Kidney glomerular epithelial cell (primary cell): ENCODE results near the gene MOV10.
"Not testable (repeated sequence)": the region's sequence is repeated elsewhere in the genome, so short reads cannot be mapped to it uniquely, and the experiment has no call there.

Experiments
- DNase-seq: peaks from one replicate; lab custom pipeline; 2025; lab: John Stamatoyannopoulos, UW

Gene MOV10

DNA sequence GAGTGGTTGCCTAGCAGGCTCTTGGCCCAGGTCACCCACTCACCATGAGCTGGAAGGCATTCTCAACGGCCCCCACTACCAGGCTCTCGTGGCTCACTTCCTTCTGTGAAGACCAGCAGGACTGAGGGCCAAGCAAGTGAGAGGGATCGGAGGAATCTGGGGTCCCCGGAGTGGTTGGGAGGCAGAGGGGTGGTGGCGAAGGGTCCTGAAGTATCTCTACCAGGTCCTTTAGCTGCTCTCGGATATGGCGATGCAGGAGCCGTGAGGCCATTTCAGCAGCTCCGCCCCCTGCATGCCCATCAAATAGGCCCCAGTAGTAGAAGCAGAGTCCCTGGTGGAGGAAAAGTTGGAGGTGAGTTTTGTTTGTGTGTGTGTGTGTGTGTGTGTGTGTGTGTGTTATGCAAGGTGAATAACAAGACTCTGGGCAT lies 38.3 kb downstream of the MOV10 start:
- no peak for DNase-seq

DNA sequence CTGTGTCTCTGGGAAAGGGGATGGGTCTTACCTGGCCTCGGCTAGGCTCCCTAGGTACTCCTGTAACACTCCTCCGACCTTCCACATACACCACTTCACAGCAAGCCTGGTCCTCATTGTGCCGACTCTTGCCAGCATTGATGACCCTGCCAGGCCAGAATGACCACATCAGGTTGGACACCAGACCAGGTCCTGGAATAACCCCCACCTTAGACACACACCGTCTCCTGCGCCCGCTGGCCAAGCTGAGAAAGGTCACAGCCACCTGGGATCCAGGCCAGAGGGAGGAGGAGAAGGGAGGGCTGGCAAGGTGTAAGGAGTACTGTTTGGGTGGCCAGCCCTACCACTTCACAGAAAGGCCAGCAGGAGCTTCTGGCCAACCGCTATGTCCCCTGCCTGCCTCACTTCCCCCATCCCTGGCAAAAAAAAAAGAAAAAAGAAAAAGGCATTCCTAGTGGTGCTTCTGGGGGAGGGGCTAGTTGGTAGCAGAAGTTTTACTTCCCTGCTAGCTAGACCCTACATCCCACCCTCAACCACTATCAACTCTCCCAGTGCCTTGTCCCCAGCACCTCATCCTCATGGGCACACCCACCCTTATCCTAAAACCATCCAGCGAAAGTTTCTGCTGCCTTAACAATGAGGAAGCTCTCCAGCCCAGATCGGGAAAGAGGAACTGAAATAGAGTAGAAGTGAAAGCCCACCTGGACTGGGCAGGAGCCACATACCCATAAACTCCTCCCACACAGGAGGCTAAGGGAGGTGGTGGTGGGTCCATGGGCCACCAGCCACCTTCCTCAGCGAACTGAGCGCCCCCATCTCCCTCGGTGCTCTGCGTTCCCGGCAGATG lies 39.2 kb downstream of the MOV10 start:
- no peak for DNase-seq

DNA sequence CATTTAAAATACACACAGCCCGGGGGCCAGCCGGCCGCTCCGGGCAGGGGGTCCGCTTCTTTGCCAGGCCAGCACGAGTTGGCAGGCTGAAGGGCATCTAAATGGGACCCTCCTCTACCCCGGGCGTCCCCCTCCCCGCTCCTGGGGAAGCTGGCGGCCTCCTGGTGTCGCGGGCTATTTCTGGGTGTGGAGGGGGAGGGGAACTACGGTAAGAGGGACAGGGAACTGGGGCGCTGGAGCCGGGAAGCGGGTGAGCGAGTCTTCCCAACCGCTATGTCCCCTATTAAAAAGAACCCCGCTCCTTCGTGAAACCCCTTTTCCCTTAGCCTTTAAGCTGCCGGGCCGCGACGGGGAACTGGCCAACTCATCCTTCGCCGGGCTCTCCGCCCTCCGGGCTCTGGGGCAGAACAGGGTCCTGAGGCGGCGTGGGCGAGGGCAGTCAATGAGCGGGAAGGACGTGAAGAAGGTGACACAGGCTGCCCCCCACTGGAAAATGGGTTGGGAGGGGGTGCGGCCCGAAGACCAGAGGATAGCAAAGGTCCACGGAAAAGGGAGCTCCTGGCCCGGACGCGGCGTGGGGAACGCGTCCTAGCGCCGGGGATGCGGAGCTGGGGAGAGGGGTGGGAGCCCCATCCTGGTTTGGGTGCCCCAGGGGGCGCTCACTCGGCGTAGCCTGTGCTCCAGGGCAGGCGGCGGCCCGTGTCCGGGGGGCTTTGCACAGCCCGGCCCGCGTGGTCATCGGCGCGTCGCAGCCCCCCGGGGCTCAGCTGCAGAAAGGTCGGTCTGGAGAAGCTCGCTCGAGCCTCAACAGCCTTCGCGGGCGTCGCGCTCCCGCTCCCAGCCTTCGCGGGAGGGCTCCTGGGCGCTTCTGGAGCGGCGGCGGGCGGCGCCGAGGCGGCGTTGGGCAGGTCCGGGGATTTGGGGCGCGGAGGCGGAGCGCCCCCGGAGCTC lies 40.1 kb downstream of the MOV10 start:
- no peak for DNase-seq

DNA sequence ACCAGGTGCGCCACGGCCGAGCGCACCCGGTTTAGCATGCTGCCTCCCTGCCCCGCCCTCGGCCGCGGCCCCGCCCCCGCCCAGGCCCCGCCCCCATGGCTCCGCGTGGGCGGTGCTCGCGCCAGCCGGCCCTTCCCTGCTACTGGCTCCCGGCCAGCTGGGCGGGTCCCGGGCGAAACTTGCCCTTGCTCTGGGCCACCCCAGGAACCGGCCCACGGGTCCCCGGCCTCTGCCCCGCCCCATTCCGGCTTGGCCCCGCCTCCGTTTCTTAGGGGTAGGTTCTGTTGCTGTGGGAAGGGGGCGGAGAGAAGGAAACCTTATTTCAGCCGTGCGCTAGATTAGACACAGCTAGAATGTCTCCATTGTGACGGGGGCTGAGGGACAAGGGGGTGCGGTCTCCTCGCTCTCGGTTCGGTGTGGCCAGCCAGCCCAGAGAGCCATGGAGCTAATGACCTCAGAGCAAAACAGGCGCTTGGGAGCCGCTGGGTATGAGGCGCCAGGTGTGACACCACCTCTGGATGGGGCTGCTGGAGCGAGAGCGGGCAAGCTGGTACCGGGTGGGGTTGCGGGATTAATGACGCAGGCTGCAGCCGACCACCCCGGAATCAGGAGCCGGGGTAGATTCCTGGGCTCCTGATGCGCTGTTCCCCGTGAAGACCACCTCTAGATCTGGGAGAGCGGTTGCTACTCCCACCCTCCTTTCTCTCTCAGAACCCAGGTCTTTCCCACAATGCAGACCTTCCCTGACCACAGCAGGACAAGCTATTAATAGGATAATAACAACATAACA lies 41.0 kb downstream of the MOV10 start, which contains the start of gene PPM1J:
Gene PPM1J (minus strand): TSS at position 69 of the 790 bp plus-strand sequence. CDS start 31 bp downstream, at position 38.
- peak; percentile 92 for DNase-seq

DNA sequence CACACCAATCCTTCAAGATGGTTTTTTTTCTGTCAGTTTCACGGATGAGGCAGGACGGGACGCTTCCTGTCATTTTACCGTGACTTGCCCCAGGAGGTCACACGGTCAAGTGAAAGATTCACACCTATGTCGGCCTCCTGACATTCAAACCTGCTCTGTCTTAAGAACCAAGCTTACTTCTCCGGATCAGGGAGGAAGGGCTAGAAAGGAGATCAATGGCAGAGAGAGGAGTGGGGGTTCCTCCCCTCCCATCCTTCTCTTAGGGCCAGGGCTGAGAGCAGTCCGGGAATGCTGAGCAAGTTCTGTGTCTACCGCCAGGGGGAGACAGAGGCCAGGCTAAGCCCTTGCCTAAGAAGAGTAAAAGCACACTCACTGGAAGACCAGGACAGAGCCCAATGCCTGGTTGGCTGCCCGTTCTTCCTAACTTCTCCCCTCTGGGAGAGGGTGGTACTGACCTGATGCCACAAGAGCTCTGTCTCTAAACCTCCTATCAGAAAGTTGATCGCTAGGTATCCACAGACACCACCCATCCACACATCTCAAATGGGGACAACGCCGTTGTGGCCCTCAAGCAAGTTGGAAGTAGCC lies 41.8 kb downstream of the MOV10 start:
- peak; percentile 91 for DNase-seq

DNA sequence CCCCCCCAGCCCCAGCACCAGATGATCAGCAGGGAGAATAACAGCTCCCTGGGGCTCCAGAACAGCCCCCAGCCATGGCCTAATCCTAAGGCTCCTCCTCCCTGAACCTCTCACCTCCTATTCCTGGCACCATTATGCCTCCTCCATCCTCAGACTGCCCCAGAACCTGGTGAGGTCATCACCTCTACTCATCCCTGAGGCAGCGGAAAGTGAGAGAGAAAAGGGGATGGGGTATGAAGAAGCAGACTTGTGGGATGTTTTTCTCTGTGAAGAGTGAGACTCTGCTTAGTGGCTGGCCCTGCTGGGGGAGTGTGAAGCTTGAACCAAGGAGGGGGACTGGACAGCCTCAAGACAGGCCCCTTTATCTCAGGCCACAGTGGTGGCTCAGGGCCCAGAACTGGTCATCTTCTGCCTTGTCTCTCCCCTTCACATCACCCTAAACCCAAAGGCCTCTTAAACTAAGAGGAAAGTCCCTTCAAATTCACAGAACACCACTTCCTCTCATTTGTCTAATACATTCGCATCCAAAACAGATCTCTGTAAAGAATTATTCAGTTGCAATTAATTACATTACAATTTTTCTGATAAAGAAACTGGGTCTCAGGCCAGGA lies 42.9 kb downstream of the MOV10 start:
- DNase-seq, result no peak

DNA sequence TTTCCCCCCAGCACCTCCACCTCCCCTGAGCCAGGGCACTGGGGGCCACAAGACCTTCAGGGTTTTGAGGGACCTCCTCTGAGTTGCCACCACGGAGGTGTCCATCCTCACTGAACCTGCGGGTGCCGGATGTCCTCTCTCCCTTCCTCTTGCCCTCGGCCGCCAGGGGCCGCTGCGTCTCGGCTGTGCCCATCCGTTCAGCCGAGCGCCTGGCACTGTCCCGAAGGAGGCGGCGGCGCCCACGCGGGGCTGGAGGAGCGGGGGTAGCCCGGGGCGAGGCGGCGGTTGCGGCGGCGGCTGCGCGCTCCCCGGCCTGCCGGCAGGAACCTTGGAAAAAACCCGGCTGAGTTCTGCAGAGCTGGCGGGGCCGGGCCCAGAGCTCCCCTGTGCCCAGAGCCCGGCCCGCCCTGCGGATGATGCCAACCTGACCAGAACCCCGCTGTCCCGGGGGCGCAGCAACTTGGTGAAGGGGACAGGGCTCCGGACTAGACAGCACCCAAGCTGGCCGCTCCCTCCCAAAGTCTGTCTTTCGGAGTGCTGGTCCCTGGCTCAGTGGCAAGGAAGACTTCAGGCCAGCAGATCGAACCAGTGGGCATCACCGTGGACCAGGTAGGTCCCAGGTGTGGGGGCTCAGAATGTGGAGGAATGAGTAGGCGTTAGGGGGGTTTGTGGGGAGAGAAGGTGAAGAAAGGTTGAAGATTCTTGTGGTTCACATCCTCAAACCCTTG lies 44.4 kb downstream of the MOV10 start:
- DNase-seq, result peak; percentile 42

DNA sequence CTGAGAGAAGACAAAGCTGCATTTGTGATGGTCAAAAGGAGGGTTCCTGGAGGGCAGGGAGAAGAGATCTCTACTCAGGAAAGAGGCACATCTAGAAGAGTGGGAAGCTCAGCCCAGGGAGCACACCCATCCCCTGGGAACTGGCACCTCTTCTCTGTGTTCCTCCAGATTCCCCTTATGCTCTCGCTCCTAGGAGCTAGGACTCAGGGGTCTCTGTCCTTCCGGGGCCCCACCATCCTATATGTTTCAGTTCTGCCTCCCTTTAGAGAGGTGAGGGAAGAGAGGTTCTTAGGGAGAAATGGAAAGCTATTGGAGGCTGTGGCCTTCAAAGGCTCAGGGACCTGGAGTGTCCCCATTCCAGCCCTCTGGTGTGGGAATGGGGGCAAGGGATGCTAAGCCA lies 45.2 kb downstream of the MOV10 start:
- DNase-seq, result no peak

DNA sequence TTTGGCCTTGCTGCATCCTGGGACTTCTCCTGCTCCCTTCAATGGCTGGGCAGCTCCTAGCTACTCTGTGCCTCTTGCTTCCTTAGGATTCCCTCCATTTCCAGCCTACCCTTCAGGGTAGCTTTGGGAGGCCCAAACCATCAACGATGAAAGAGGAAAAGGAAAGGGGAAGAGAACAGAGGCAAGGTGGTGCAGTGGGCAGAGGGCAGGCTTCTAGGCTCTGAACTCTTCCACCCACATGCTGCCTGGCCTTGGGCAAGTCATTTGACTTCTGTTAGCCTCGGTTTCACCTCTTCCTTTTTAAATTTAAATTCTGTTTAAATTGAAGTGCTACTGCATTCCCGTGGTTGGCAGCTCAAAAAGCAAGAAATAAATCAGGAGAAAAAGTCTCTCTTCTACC lies 46.3 kb downstream of the MOV10 start:
- DNase-seq, result no peak

DNA sequence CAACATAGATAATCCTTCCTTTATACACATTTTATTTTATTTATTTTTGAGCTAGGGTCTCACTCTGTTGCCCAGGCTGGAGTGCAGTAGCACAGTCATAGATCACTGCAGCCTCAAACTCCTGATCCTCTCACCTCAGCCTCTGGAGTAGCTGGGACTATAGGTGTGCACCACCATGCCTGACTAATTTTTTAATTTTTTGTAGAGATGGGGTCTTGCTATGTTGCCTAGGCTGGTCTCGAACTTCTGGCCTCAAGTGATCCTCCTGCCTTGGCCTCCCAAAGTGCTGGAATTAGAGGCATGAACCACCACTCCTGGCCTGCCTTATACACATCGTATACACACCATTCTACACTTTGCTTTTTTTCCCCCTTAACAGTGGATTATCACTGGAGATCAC lies 46.8 kb downstream of the MOV10 start:
- DNase-seq, result not testable (repeated sequence)

DNA sequence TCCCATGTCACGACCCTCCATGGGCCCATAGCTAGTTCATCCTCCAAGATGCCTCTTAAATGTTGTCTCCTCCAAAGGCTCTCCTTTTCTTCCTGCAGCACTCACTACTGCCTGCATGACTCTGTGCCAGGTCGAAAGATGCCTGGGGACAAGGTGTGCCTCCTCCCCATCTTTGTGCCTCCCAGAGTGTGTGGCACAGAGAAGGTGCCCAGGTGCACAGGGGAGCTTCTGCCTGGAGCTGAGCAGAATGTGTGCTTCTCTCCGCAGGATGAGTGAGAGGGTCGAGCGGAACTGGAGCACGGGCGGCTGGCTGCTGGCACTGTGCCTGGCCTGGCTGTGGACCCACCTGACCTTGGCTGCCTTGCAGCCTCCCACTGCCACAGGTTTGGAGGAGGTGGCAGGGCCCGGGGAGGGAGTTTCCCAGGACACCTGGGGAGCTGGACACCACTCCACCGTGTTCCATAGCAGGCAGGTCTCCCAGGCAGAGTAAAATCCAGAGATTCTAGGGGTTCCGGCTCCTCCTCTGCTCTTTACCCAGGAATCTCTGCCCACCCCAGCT lies 47.6 kb downstream of the MOV10 start:
- no peak for DNase-seq

DNA sequence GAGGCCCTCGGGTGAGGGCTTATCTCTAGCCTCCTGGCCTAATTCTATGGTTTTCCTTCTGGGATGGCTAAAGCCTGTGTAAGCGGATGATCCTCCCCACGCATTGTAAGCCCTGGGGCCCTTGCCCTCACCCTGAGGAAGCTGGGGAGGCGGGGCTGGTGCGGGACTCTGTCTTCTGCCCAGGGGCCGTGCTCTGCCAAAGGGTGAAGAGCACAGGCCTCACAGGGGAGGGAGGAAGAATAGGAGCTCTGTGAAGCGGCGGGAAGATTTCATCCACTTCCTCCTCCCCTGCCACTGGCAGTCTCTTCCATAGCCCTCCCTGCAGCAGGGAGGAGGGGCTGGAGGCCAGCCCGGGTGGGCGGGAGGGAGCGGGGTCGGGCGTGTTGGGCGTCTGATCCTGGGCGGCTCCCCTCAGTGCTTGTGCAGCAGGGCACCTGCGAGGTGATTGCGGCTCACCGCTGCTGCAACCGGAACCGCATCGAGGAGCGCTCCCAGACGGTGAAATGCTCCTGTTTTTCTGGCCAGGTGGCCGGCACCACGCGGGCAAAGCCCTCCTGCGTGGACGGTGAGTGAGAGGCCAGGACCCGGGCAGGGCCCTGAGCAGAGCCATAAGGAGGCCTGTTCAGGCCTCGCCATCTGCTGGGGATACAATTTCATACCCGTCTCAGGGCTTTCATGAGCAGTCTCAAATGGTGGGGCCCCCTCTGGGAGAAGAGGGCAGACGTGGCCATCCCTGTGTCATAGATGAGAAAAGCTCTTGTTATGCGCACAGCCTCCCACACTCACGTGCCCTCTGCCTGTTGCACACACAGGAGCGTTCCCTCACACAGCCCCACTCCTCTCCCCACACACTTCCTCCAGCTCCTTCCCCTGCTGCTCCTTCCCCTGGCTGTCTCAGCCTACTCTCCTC lies 48.4 kb downstream of the MOV10 start:
- DNase-seq, result no peak

DNA sequence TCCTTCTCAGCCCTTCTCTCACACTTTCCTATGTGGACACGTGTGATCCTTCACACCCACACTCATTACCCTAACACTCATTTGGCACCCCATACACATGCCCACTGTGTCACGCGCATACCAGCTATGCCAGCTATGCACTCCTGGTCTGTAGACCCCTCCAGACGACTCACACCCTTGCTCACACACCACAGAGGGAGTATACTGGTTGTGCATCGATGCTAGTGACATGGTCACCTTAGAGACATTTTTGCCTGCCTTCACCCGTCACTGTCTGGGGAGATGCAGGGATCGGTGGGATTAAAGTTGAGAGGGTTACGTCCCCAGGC lies 49.0 kb downstream of the MOV10 start:
- no peak for DNase-seq

DNA sequence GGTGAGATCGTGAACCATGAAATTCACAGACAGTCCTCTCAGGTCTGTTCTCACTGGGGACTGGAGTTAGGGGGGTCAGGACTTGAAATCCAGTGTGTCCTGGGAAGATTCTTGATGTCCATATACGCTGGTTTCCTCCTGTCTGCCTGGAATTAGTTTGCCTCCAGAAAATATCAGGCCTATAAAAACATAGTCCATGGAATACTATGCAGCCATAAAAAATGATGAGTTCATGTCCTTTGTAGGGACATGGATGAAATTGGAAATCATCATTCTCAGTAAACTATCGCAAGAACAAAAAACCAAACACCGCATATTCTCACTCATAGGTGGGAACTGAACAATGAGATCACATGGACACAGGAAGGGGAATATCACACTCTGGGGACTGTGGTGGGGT lies 49.8 kb downstream of the MOV10 start:
- DNase-seq, result not testable (repeated sequence)

DNA sequence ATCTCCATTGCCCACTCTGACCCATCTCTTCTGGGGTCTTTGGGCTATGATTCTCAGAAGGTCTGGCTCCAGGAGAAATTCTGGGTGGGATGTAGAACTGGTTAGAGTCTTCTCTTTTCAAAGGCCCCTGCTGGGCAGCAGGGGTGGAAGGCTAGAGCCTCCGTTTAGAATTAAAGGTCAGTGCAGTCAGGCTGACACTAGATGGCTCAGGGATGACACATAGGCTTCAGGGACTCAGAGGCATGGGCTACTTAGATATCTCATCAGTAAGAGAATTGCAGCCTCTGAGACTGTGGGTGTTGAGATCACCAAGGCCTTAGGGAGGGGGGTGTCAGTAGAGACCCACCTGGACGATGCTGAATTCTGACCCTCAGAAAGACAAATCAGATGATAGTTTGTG lies 53.3 kb downstream of the MOV10 start:
- no peak for DNase-seq

DNA sequence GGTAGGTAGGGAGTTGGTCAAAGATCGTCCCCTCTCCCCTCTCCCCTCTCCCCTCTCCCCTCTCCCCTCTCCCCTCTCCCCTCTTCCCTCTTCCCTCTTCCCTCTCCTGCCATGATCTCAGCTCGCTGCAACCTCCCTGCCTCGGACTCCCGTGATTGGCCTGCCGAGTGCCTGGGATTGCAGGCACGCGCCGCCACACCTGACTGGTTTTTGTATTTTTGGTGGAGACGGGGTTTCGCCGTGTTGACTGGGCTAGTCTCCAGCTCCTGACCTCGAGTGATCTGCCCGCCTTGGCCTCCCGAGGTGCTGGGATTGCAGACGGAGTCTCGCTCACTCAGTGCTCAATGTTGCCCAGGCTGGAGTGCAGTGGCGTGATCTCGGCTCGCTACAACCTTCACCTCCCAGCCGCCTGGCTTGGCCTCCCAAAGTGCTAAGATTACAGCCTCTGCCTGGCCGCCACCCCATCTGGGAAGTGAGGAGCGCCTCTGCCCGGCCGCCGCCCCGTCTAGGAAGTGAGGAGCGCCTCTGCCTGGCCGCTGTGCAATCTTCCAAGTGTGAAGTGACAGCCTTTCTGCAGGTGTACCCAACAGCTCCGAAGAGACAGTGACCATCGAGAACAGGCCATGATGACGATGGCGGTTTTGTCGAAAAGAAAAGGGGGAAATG lies 54.0 kb downstream of the MOV10 start:
- not testable (repeated sequence) for DNase-seq

DNA sequence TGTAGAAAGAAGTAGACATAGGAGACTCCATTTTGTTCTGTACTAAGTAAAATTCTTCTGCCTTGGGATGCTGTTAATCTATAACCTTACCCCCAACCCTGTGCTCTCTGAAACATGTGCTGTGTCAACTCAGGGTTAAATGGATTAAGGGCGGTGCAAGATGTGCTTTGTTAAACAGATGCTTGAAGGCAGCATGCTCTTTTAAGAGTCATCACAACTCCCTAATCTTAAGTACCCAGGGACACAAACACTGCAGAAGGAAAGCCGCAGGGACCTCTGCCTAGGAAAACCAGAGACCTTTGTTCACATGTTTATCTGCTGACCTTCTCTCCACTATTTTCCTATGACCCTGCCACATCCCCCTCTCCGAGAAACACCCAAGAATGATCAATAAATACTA lies 54.6 kb downstream of the MOV10 start:
- not testable (repeated sequence) for DNase-seq

DNA sequence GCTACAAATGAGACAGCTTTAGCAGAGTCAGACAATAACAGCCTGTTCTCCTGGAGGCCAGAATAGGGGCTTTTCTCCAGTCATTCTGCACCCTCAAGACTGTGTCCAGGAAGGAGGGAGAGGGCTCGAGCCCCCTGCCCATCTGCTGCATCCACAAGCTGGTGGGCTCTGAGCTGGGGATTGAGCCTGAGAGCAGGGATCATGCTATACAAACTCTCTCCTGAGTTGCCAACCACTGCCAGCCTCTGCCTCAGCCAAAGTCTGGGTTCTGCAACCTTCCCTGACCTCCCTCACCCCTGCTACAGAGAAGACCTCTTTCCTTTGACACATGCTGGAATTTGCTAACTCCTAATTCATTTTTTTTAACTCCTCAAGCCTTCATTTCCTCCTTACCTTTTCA lies 55.5 kb downstream of the MOV10 start:
- no peak for DNase-seq

DNA sequence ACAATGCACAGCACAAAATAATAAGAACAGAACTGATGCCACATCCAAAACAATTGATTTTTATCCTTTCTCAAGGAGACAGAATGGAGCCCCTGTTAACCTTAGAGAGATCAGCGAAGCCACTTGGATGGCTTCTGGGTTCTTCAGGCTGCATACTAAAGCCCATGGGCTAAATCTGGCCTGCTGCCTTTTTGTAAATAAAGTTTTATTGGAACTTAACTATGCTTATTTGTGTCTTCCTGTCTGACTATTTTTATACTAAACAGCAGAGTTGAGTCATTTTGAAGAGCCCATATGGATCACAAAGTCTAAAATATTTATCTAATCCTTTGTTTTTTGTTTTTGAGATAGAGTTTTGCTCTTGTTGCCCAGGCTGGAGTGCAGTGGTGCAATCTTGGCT lies 57.0 kb downstream of the MOV10 start:
- DNase-seq, result no peak
